ENCODE data around the gene TMX4.
"Not testable (repeated sequence)": the region's sequence is repeated elsewhere in the genome, so short reads cannot be mapped to it uniquely, and the experiment has no call there.

Gene TMX4

GRCh38 chr20:8045946-8046345, 26.4 kb upstream of the TMX4 start:
- no peak overlapping the region for H3K4me3 ChIP-seq (ENCODE audit: low read length)
- H3K27ac ChIP-seq (ENCODE audit: low read depth, low read length) = no peak overlapping the region
- no peaks in the 10 kb centered on the region for H3K27me3 ChIP-seq (ENCODE audit: insufficient read depth, low read length)
- no CpG with 5 or more reads among the region's 1 CpG for WGBS
- no peaks in the 10 kb centered on the region for H3K4me1 ChIP-seq (ENCODE audit: insufficient read depth, low read length)
- no peak overlapping the region for H3K9ac ChIP-seq (ENCODE audit: low read depth, low read length)
- H3K9me3 ChIP-seq (ENCODE audit: insufficient read depth, low read depth, low read length) = no peaks in the 10 kb centered on the region
- no peaks in the 10 kb centered on the region for H3K36me3 ChIP-seq (ENCODE audit: insufficient read depth, low read length)

GRCh38 chr20:8043687-8044282, 24.2 kb upstream of the TMX4 start:
- 57% methylated on average over 9 of the region's 13 CpGs for WGBS
- Histone ChIP-seq H3K4me1 (ENCODE audit: insufficient read depth, low read length) (no peaks in the 10 kb centered on the region), H3K9me3 (ENCODE audit: insufficient read depth, low read depth, low read length) (no peaks in the 10 kb centered on the region), H3K27me3 (ENCODE audit: insufficient read depth, low read length) (no peaks in the 10 kb centered on the region), H3K4me3 (ENCODE audit: low read length) (no peak overlapping the region), H3K36me3 (ENCODE audit: insufficient read depth, low read length) (no peaks in the 10 kb centered on the region), H3K27ac (ENCODE audit: low read depth, low read length) (no peak overlapping the region), H3K9ac (ENCODE audit: low read depth, low read length) (no peak overlapping the region)

GRCh38 chr20:8039042-8039441, 19.5 kb upstream of the TMX4 start:
- Histone ChIP-seq H3K9me3 (ENCODE audit: insufficient read depth, low read depth, low read length) (no peaks in the 10 kb centered on the region), H3K27me3 (ENCODE audit: insufficient read depth, low read length) (no peaks in the 10 kb centered on the region), H3K9ac (ENCODE audit: low read depth, low read length) (no peak overlapping the region), H3K27ac (ENCODE audit: low read depth, low read length) (no peak overlapping the region), H3K4me3 (ENCODE audit: low read length) (no peak overlapping the region), H3K4me1 (ENCODE audit: insufficient read depth, low read length) (no peaks in the 10 kb centered on the region), H3K36me3 (ENCODE audit: insufficient read depth, low read length) (no peaks in the 10 kb centered on the region)
- 93% methylated on average over 2 of the region's 2 CpGs for WGBS

GRCh38 chr20:8036771-8037170, 17.2 kb upstream of the TMX4 start:
- Histone ChIP-seq H3K36me3 (ENCODE audit: insufficient read depth, low read length) (no peaks in the 10 kb centered on the region), H3K9me3 (ENCODE audit: insufficient read depth, low read depth, low read length) (no peaks in the 10 kb centered on the region), H3K4me3 (ENCODE audit: low read length) (no peak overlapping the region), H3K4me1 (ENCODE audit: insufficient read depth, low read length) (no peaks in the 10 kb centered on the region), H3K9ac (ENCODE audit: low read depth, low read length) (no peak overlapping the region), H3K27me3 (ENCODE audit: insufficient read depth, low read length) (no peaks in the 10 kb centered on the region), H3K27ac (ENCODE audit: low read depth, low read length) (no peak overlapping the region)
- WGBS = 100% methylated on average over 1 of the region's 2 CpGs

- 93% methylated on average over 7 of the region's 7 CpGs for WGBS
- H3K4me1 ChIP-seq (ENCODE audit: insufficient read depth, low read length) = no peaks in the 10 kb centered on the region
Observed at GRCh38 chr20:8033151-8033841, 13.7 kb upstream of the TMX4 start.

GRCh38 chr20:8032499-8032898, 12.9 kb upstream of the TMX4 start:
- 89% methylated on average over 1 of the region's 2 CpGs for WGBS
- Histone ChIP-seq H3K4me3 (ENCODE audit: low read length) (no peak overlapping the region), H3K9me3 (ENCODE audit: insufficient read depth, low read depth, low read length) (no peaks in the 10 kb centered on the region), H3K9ac (ENCODE audit: low read depth, low read length) (no peak overlapping the region), H3K27ac (ENCODE audit: low read depth, low read length) (no peak overlapping the region), H3K27me3 (ENCODE audit: insufficient read depth, low read length) (no peaks in the 10 kb centered on the region), H3K36me3 (ENCODE audit: insufficient read depth, low read length) (no peaks in the 10 kb centered on the region), H3K4me1 (ENCODE audit: insufficient read depth, low read length) (no peaks in the 10 kb centered on the region)

More at GRCh38 chr20:8033151-8033841, 13.7 kb upstream of the TMX4 start:
- no peak overlapping the region for H3K9ac ChIP-seq (ENCODE audit: low read depth, low read length)
- no peaks in the 10 kb centered on the region for H3K27me3 ChIP-seq (ENCODE audit: insufficient read depth, low read length)
- no peak overlapping the region for H3K27ac ChIP-seq (ENCODE audit: low read depth, low read length)
- no peak overlapping the region for H3K4me3 ChIP-seq (ENCODE audit: low read length)
- H3K9me3 ChIP-seq (ENCODE audit: insufficient read depth, low read depth, low read length) = no peaks in the 10 kb centered on the region
- H3K36me3 ChIP-seq (ENCODE audit: insufficient read depth, low read length) = no peaks in the 10 kb centered on the region

GRCh38 chr20:8031539-8031938, 12.0 kb upstream of the TMX4 start:
- not testable (repeated sequence) for H3K4me1 ChIP-seq (ENCODE audit: insufficient read depth, low read length); H3K27ac ChIP-seq (ENCODE audit: low read depth, low read length); H3K9ac ChIP-seq (ENCODE audit: low read depth, low read length); H3K9me3 ChIP-seq (ENCODE audit: insufficient read depth, low read depth, low read length); H3K4me3 ChIP-seq (ENCODE audit: low read length); H3K36me3 ChIP-seq (ENCODE audit: insufficient read depth, low read length); H3K27me3 ChIP-seq (ENCODE audit: insufficient read depth, low read length)

- WGBS = 90% methylated on average over 10 of the region's 10 CpGs
- no peaks in the 10 kb centered on the region for H3K9me3 ChIP-seq (ENCODE audit: insufficient read depth, low read depth, low read length)
- peaks cover 7% of the 10 kb centered on the region; the same call in 1 of the 2 replicates for H3K4me1 ChIP-seq (ENCODE audit: insufficient read depth, low read length)
- H3K4me3 ChIP-seq (ENCODE audit: low read length) = no peak overlapping the region
- no peaks in the 10 kb centered on the region for H3K36me3 ChIP-seq (ENCODE audit: insufficient read depth, low read length)
- no peak overlapping the region for H3K27ac ChIP-seq (ENCODE audit: low read depth, low read length)
- no peak overlapping the region for H3K9ac ChIP-seq (ENCODE audit: low read depth, low read length)
- H3K27me3 ChIP-seq (ENCODE audit: insufficient read depth, low read length) = no peaks in the 10 kb centered on the region
Observed at GRCh38 chr20:8021541-8022269, 2.1 kb upstream of the TMX4 start.

GRCh38 chr20:8020314-8021079, 936 bp upstream of the TMX4 start:
- Histone ChIP-seq H3K9me3 (ENCODE audit: insufficient read depth, low read depth, low read length) (no peaks in the 10 kb centered on the region), H3K27ac (ENCODE audit: low read depth, low read length) (no peak overlapping the region), H3K4me3 (ENCODE audit: low read length) (peak overlapping the region; percentile 81), H3K27me3 (ENCODE audit: insufficient read depth, low read length) (no peaks in the 10 kb centered on the region), H3K4me1 (ENCODE audit: insufficient read depth, low read length) (peaks cover 7% of the 10 kb centered on the region; the same call in 1 of the 2 replicates), H3K36me3 (ENCODE audit: insufficient read depth, low read length) (no peaks in the 10 kb centered on the region), H3K9ac (ENCODE audit: low read depth, low read length) (peak overlapping the region; percentile 84; the same call in 1 of the 2 replicates)
- WGBS = 87% methylated on average over 3 of the region's 3 CpGs

GRCh38 chr20:8019998-8020247, 362 bp upstream of the TMX4 start:
- Histone ChIP-seq H3K4me1 (ENCODE audit: insufficient read depth, low read length) (peaks cover 7% of the 10 kb centered on the region; the same call in 1 of the 2 replicates), H3K36me3 (ENCODE audit: insufficient read depth, low read length) (no peaks in the 10 kb centered on the region), H3K27ac (ENCODE audit: low read depth, low read length) (no peak overlapping the region), H3K4me3 (ENCODE audit: low read length) (peak overlapping the region; percentile 81), H3K9ac (ENCODE audit: low read depth, low read length) (peak overlapping the region; percentile 84), H3K9me3 (ENCODE audit: insufficient read depth, low read depth, low read length) (no peaks in the 10 kb centered on the region), H3K27me3 (ENCODE audit: insufficient read depth, low read length) (no peaks in the 10 kb centered on the region)
- WGBS = 15% methylated on average over 3 of the region's 3 CpGs

- Histone ChIP-seq H3K36me3 (ENCODE audit: insufficient read depth, low read length) (no peaks in the 10 kb centered on the region), H3K27me3 (ENCODE audit: insufficient read depth, low read length) (no peaks in the 10 kb centered on the region), H3K27ac (ENCODE audit: low read depth, low read length) (peak overlapping the region; percentile 79), H3K4me1 (ENCODE audit: insufficient read depth, low read length) (peaks cover 7% of the 10 kb centered on the region; the same call in 1 of the 2 replicates), H3K9me3 (ENCODE audit: insufficient read depth, low read depth, low read length) (no peaks in the 10 kb centered on the region), H3K4me3 (ENCODE audit: low read length) (peak overlapping the region; percentile 81), H3K9ac (ENCODE audit: low read depth, low read length) (peak overlapping the region; percentile 84)
- WGBS = under 1% methylated on average over 23 of the region's 23 CpGs
Observed at GRCh38 chr20:8018958-8019245, 659 bp downstream of the TMX4 start.
